Omental fat pad (tissue), 4 donors: ENCODE data around the gene PROZ. TPM values are rescaled to one million over a fixed set of nuclear protein-coding genes. Genes with fewer than 3 reads are reported as not detected.
"Not testable (repeated sequence)": the region's sequence is repeated elsewhere in the genome, so short reads cannot be mapped to it uniquely, and the experiment has no call there.

Experiments
- ATAC-seq: fragments of 150-250 bp; one replicate; pipeline ENCODE4 v1.9.1; 2016; ENCODE audit warnings: mild to moderate bottlenecking, moderate library complexity; ENCODE audit not compliant: low FRiP score
- DNase-seq: peaks from one replicate; pipeline ENCODE4 v3.0.0-alpha.2; 2019; ENCODE audit warnings: low spot score
- CTCF ChIP-seq, 3 donors: fragments of 450-650 bp; IDR thresholded peaks; one replicate each; pipeline ENCODE4 v1.5.1; 2016 to 2017; ENCODE audit warnings: antibody characterized with exemption in 3 of 3, mild to moderate bottlenecking in 3 of 3, moderate library complexity in 2 of 3
- total RNA-seq, 4 donors: library from RNA; depleted of rRNA; stranded (reverse); fragments of >200 nt; gene quantifications; one replicate each; pipeline ENCODE4 v1.1.0, GENCODE V29; 2016

Gene PROZ
- not detected for total RNA-seq

- ATAC-seq = no peak
- no peak for TF ChIP-seq CTCF (IDR thresholded peaks at IDR 0.05)
- no peak for DNase-seq
These were observed at the start of gene PROZ for GRCh38 chr13:113157929-113158747. TSS of gene PROZ (plus strand) at chr13:113158648. CDS start at chr13:113158661, 13 bp downstream.

- DNase-seq (no peak), ATAC-seq (peak; percentile 17)
- TF ChIP-seq CTCF (IDR thresholded peaks at IDR 0.05) = no peak
These were observed 49.0 kb upstream of the PROZ start for GRCh38 chr13:113109151-113110047.

GRCh38 chr13:113110048-113110851, 48.2 kb upstream of the PROZ start:
- peak; percentile 74 for ATAC-seq
- DNase-seq = no peak
- TF ChIP-seq CTCF (IDR thresholded peaks at IDR 0.05) = no peak

- TF ChIP-seq CTCF (IDR thresholded peaks at IDR 0.05) = no peak
- DNase-seq (no peak), ATAC-seq (no peak)
These were observed 47.6 kb upstream of the PROZ start for GRCh38 chr13:113110852-113111315.

GRCh38 chr13:113111821-113112220, 46.6 kb upstream of the PROZ start:
- DNase-seq = not testable (repeated sequence)

GRCh38 chr13:113112475-113112874, 46.0 kb upstream of the PROZ start:
- not testable (repeated sequence) for ATAC-seq, DNase-seq

More at GRCh38 chr13:113111821-113112220, 46.6 kb upstream of the PROZ start:
- not testable (repeated sequence) for ATAC-seq

GRCh38 chr13:113112893-113113845, 45.3 kb upstream of the PROZ start:
- ATAC-seq = no peak
- no peak for DNase-seq
- TF ChIP-seq CTCF (IDR thresholded peaks at IDR 0.05) = no peak
